ENCODE data around the gene FGF4. TPM values are rescaled to one million over a fixed set of nuclear protein-coding genes. Genes with fewer than 3 reads are reported as not detected.

The FGF4 gene
- total and polyA plus RNA-seq, 9 donors = 5.4 to 14.6 (median 10.0) TPM

DNA sequence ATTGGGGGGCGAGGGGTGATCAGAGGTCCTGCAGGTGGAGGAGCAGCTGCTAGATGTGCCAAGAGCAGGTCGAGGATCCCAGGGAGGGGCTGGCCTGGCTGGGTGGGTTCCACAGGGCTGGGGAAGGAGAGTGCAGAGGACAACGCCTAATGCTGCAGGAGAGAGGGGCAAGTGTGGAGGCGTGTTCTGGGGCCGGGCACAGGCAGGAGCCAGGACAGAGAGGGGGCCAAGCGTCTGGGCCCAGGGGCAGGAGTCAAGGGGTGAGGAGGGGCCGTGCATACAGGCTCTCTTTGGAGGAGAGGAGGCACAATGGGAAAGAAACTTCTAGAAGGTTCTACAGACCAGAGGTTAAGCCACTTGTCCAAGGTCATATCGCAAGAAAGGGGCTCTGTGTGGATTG is 44.6 kb downstream of the FGF4 start:
- H3K36me3 ChIP-seq (ENCODE audit: control insufficient read depth, insufficient read depth, low read length) = no peaks in the 10 kb centered on the region
- 66% methylated on average over 8 of the region's 8 CpGs for WGBS (ENCODE audit: insufficient coverage)
- H3K27ac ChIP-seq (ENCODE audit: low read length) = no peak overlapping the region
- no peak for DNase-seq
- H3K9me3 ChIP-seq (replicated peaks; ENCODE audit: control insufficient read depth, low read depth, low read length) = peaks cover 7% of the 10 kb centered on the region
- H3K4me3 ChIP-seq (ENCODE audit: low read length) = no peak overlapping the region
- H3K4me1 ChIP-seq (ENCODE audit: control insufficient read depth, insufficient read depth, low read length) = peaks cover 2% of the 10 kb centered on the region
- peaks cover 61% of the 10 kb centered on the region for H3K27me3 ChIP-seq (ENCODE audit: control insufficient read depth, insufficient read depth, low read length)

DNA sequence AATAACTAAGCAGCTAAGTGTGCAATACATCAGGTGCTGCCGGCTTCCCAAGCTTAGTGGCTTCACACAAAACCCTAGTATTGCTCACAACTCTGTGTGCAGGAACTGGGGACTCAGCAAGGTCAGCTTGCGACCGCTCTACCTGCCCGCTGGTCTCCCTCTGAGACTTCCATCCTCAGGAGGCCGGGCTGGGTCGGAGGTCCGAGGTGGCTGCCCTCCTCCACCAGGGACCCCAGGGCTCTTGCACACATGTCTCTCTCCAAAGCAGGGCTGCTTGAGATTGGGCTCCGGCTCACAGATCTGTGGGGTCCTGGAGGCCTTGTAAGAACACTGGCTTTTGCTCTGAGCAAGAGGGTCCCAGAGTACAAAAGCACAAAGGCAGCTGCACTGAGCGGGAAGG is 45.9 kb downstream of the FGF4 start:
- H3K27ac ChIP-seq (ENCODE audit: low read length) = no peak overlapping the region
- DNase-seq = no peak
- 85% methylated on average over 8 of the region's 9 CpGs for WGBS (ENCODE audit: insufficient coverage)
- H3K9me3 ChIP-seq (replicated peaks; ENCODE audit: control insufficient read depth, low read depth, low read length) = peaks cover 4% of the 10 kb centered on the region
- H3K36me3 ChIP-seq (ENCODE audit: control insufficient read depth, insufficient read depth, low read length) = no peaks in the 10 kb centered on the region
- H3K27me3 ChIP-seq (ENCODE audit: control insufficient read depth, insufficient read depth, low read length) = peaks cover 67% of the 10 kb centered on the region
- H3K4me3 ChIP-seq (ENCODE audit: low read length) = no peak overlapping the region
- H3K4me1 ChIP-seq (ENCODE audit: control insufficient read depth, insufficient read depth, low read length) = peaks cover 2% of the 10 kb centered on the region

DNA sequence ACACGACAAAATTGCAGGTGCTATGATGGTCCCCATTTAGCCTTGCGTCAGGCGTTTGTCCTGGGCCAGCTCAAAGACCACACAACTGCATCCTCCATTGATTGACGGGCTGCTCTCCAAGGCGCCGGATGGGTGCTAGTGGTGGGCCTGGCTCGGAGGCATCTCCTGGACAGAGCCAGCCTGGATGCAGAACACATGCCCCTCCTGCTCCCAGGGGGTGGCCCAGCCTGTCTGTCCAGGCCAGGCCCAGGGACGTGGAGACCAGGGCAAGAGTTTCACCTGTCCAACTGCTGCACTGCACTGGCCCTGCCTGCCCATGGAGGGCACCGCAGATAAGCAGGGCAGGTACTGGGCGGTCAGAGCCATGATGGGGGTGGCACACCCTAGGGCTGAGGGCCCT is 47.9 kb downstream of the FGF4 start:
- Histone ChIP-seq H3K27me3 (ENCODE audit: control insufficient read depth, insufficient read depth, low read length) (peaks cover 65% of the 10 kb centered on the region), H3K36me3 (ENCODE audit: control insufficient read depth, insufficient read depth, low read length) (no peaks in the 10 kb centered on the region), H3K4me1 (ENCODE audit: control insufficient read depth, insufficient read depth, low read length) (peaks cover 2% of the 10 kb centered on the region), H3K27ac (ENCODE audit: low read length) (no peak overlapping the region), H3K4me3 (ENCODE audit: low read length) (no peak overlapping the region), H3K9me3 (replicated peaks; ENCODE audit: control insufficient read depth, low read depth, low read length) (no peaks in the 10 kb centered on the region)
- WGBS (ENCODE audit: insufficient coverage) = 76% methylated on average over 10 of the region's 10 CpGs
- no peak for DNase-seq

DNA sequence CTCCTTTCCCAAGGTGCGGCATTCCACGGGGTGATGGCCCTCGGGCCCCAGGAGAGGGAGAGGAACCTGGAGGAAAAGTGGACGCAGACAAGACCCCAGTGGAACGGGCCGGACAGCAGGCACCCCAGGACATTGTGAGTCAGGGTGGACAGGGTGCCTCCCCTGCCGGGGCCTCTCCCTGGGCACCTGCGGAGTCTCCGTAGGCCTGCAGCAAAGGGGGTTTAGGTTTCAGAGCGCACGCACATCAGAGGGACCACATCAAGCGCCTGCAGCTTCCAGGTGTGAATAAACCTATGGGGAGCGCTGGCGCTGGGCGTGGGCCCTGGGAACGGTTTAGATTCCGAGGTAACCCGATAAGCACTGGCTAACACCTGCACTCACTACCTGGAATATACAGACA is 48.7 kb downstream of the FGF4 start:
- DNase-seq = no peak
- no peaks in the 10 kb centered on the region for H3K36me3 ChIP-seq (ENCODE audit: control insufficient read depth, insufficient read depth, low read length)
- no peak overlapping the region for H3K4me3 ChIP-seq (ENCODE audit: low read length)
- no peaks in the 10 kb centered on the region for H3K9me3 ChIP-seq (replicated peaks; ENCODE audit: control insufficient read depth, low read depth, low read length)
- 33% methylated on average over 18 of the region's 18 CpGs for WGBS (ENCODE audit: insufficient coverage)
- H3K4me1 ChIP-seq (ENCODE audit: control insufficient read depth, insufficient read depth, low read length) = peaks cover 2% of the 10 kb centered on the region
- no peak overlapping the region for H3K27ac ChIP-seq (ENCODE audit: low read length)
- H3K27me3 ChIP-seq (ENCODE audit: control insufficient read depth, insufficient read depth, low read length) = peaks cover 69% of the 10 kb centered on the region

DNA sequence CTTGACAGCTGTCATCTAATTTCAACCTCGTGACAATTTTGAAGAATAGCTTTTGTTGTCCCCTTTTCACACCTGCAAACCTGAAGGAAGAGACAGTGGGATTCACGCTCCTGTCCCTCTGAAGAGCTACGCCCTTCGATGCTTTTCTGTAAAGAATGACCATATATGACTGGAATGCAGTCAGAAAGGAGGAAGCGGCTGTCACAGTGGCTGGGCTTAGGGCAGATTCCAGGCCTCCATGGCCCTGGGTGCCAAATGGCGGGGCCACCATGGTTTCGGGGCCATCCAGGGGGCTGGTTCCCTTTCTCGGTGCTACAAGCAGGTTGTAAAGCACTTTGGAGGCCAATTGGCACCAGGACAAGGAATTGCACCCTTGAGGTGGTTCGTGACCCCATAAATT is 49.1 kb downstream of the FGF4 start:
- Histone ChIP-seq H3K4me1 (ENCODE audit: control insufficient read depth, insufficient read depth, low read length) (peaks cover 2% of the 10 kb centered on the region), H3K36me3 (ENCODE audit: control insufficient read depth, insufficient read depth, low read length) (no peaks in the 10 kb centered on the region), H3K4me3 (ENCODE audit: low read length) (no peak overlapping the region), H3K27ac (ENCODE audit: low read length) (no peak overlapping the region), H3K27me3 (ENCODE audit: control insufficient read depth, insufficient read depth, low read length) (peaks cover 72% of the 10 kb centered on the region), H3K9me3 (replicated peaks; ENCODE audit: control insufficient read depth, low read depth, low read length) (no peaks in the 10 kb centered on the region)
- WGBS (ENCODE audit: insufficient coverage) = 19% methylated on average over 9 of the region's 9 CpGs
- DNase-seq = no peak

DNA sequence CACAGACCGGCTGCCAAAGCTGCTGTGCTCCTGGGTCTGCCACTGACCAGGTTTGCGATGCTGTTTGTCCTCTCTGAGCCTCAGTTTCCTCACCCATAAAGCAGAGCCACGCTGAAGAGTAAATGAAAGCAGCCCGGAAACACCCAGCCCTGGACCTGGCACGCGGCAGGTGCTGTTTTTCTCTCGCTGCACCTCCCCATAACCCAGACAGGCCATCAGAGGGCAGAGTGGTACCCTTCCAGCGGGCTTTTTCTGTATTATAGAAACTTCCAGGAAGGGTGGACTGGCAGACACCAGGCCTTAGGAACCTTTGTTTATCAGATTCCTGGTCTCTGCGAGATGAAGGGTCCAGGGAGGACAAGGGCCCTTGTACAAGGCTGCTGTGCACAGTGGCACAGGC is 53.4 kb downstream of the FGF4 start:
- WGBS (ENCODE audit: insufficient coverage) = 39% methylated on average over 6 of the region's 9 CpGs
- Histone ChIP-seq H3K9me3 (replicated peaks; ENCODE audit: control insufficient read depth, low read depth, low read length) (no peaks in the 10 kb centered on the region), H3K4me1 (ENCODE audit: control insufficient read depth, insufficient read depth, low read length) (peaks cover 10% of the 10 kb centered on the region), H3K4me3 (ENCODE audit: low read length) (no peak overlapping the region), H3K27me3 (ENCODE audit: control insufficient read depth, insufficient read depth, low read length) (peaks cover 80% of the 10 kb centered on the region), H3K36me3 (ENCODE audit: control insufficient read depth, insufficient read depth, low read length) (no peaks in the 10 kb centered on the region), H3K27ac (ENCODE audit: low read length) (no peak overlapping the region)
- no peak for DNase-seq

DNA sequence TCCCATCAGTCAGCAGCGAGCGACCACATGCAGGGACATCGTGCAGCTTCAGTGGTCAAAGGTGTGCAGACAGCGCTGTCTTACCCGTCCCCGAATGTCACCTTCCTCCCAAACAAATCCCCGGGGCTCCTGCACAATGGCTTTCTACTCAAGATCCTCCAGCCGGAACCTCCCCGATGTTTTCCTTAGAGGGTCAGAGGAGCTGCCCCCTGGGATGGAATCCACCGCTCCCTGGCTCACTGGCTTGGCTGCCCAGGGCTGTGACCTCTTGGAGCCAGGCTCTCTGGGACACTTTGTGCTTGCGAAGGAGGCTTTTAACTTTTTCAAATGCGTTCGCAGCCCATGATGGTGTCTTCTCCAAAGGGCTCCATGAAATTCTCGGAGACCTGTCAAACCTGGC is 54.0 kb downstream of the FGF4 start:
- no peak overlapping the region for H3K4me3 ChIP-seq (ENCODE audit: low read length)
- H3K27me3 ChIP-seq (ENCODE audit: control insufficient read depth, insufficient read depth, low read length) = peaks cover 75% of the 10 kb centered on the region
- no peak for DNase-seq
- no peaks in the 10 kb centered on the region for H3K36me3 ChIP-seq (ENCODE audit: control insufficient read depth, insufficient read depth, low read length)
- H3K27ac ChIP-seq (ENCODE audit: low read length) = no peak overlapping the region
- WGBS (ENCODE audit: insufficient coverage) = 24% methylated on average over 14 of the region's 14 CpGs
- no peaks in the 10 kb centered on the region for H3K9me3 ChIP-seq (replicated peaks; ENCODE audit: control insufficient read depth, low read depth, low read length)
- peaks cover 9% of the 10 kb centered on the region for H3K4me1 ChIP-seq (ENCODE audit: control insufficient read depth, insufficient read depth, low read length)

Other genes starting within 250 kb of the FGF4 start
- gene CCND1, start 134.2 kb downstream of the FGF4 start, total RNA-seq = 52.3 TPM
- 100 to 1,000 TPM in 1 of 8 donors, 10 to 100 TPM in 7; 58.1 to 121 (median 77.1) TPM for gene CCND1, start 134.2 kb downstream of the FGF4 start, polyA plus RNA-seq (ENCODE audit: insufficient read depth in 1 of 8, insufficient read length in 8 of 8, low replicate concordance in 1 of 8)
- 12.2 TPM for gene LTO1, start 100.0 kb downstream of the FGF4 start, total RNA-seq
- gene LTO1, start 100.0 kb downstream of the FGF4 start, polyA plus RNA-seq (ENCODE audit: insufficient read depth in 1 of 8, insufficient read length in 8 of 8, low replicate concordance in 1 of 8) = 10 to 100 TPM; 16.6 to 22.2 (median 19.2) TPM
- gene FGF19, start 71.3 kb downstream of the FGF4 start, total RNA-seq = 0.44 TPM
- 1 to 10 TPM in 5 of 8 donors, under 1 TPM in 3; 0.52 to 2.1 (median 1.3) TPM for gene FGF19, start 71.3 kb downstream of the FGF4 start, polyA plus RNA-seq (ENCODE audit: insufficient read depth in 1 of 8, insufficient read length in 8 of 8, low replicate concordance in 1 of 8)
- gene FGF3, start 44.1 kb upstream of the FGF4 start, total RNA-seq = 0.09 TPM
- gene FGF3, start 44.1 kb upstream of the FGF4 start, polyA plus RNA-seq (ENCODE audit: insufficient read depth in 1 of 8, insufficient read length in 8 of 8, low replicate concordance in 1 of 8) = under 1 TPM in 2 of 8 donors, not detected in 6; 0.10 to 0.12 TPM

Measured in muscle of leg (tissue), 11 donors.